K562 (cell line): Measurements from ENCODE around the gene TDRD3. TPM values are rescaled to one million over a fixed set of nuclear protein-coding genes. Genes with fewer than 3 reads are reported as not detected.
A peak's percentile ranks its signal among the peaks of the same experiment; 100 is the strongest.

Source experiments
- MNT ChIP-seq, 2 experiments: fragments of 450-650 bp; conservative IDR thresholded peaks; 2 replicates each; pipeline ENCODE4 v1.6.1; 2017; ENCODE audit warnings: mild to moderate bottlenecking in 2 of 2, moderate library complexity in 2 of 2
- POLR3A ChIP-seq: IDR thresholded peaks from 2 replicates; pipeline ENCODE4 v1.6.1; 2011; ENCODE audit warnings: borderline replicate concordance, mild to moderate bottlenecking, moderate library complexity; ENCODE audit not compliant: insufficient read length, insufficient read depth; ENCODE audit errors: extremely low read depth
- RB1 ChIP-seq: fragments of 450-650 bp; IDR thresholded peaks from 2 replicates; pipeline ENCODE4 v1.6.1; 2017; ENCODE audit warnings: low read depth, mild to moderate bottlenecking
- TAF7 ChIP-seq: fragments of 450-650 bp; IDR thresholded peaks from 2 replicates; pipeline ENCODE4 v1.6.1; 2016; ENCODE audit warnings: missing genetic modification characterization, missing compliant biosample characterization
- ZBTB11 ChIP-seq, 3 experiments: fragments of 200-800 bp in 1 of 3; fragments of 250-450 bp in 1 of 3; fragments of 450-650 bp in 1 of 3; sonication (Bioruptor Pico) in 1 of 3; sonication (Bioruptor generic) in 1 of 3; formaldehyde crosslinking in 1 of 3; IDR thresholded peaks; 2 replicates each; pipeline versions ENCODE4 v1.6.1 to v1.8.0; 2016 to 2022; ENCODE audit warnings: mild to moderate bottlenecking in 2 of 3, missing genetic modification characterization in 2 of 3, missing compliant biosample characterization in 1 of 3, moderate library complexity in 1 of 3
- ZHX1 ChIP-seq: fragments of 150-350 bp; conservative IDR thresholded peaks from 2 replicates; pipeline ENCODE4 v1.6.1; 2014; ENCODE audit warnings: low read length
- ZNF740 ChIP-seq, 3 experiments: fragments of 200-800 bp in 1 of 3; sonication (Bioruptor generic) in 1 of 3; sonication (generic) in 1 of 3; formaldehyde crosslinking in 1 of 3; IDR thresholded peaks; 2 replicates each; pipeline versions ENCODE4 v1.6.1 to v1.8.0; 2016 to 2022; ENCODE audit warnings: mild to moderate bottlenecking in 2 of 3, missing compliant biosample characterization in 2 of 3, missing genetic modification characterization in 2 of 3, missing genetic modification reagents in 1 of 3
- polyA plus RNA-seq, 8 experiments: library from polyadenylated mRNA; depleted of rRNA in 4 of 8; stranded (reverse) in 5 of 8; unstranded in 3 of 8; fragments of >200 nt; fragmentation: Nextera tagmentation in 2 of 8; fragmentation: Illumina TruSeq in 1 of 8; extraction: Ambion mirVana in 2 of 8; extraction: Trizol in 1 of 8; gene quantifications; 2 replicates each; pipeline versions ENCODE4 v1.2.1 to v1.2.3, GENCODE V29; 2011 to 2014; ENCODE audit warnings: inconsistent platforms in 1 of 8, missing spikeins in 1 of 8
- total RNA-seq, 7 experiments: library from RNA; depleted of rRNA in 6 of 7; stranded (reverse); fragments of >200 nt in 6 of 7; fragmentation: Illumina TruSeq in 2 of 7; extraction: Trizol in 2 of 7; gene quantifications; 2 replicates each; pipeline versions ENCODE4 v1.2.1 to v1.2.3, GENCODE V29; 2011 to 2021; ENCODE audit warnings: low replicate concordance in 1 of 7

The TDRD3 gene
- total and polyA plus RNA-seq, 9 of the 15 experiments (the other 6 are each of a cell fraction or from before 2014, with no cell fraction given): 3.6 to 16.4 (median 9.5) TPM

- TF ChIP-seq ZBTB11 (CRISPR knock-in tag; IDR thresholded peaks at IDR 0.05) (peak in 2 of 3 experiments; percentile 70 to 92; a peak in 4 of 6 replicates), ZNF740 (CRISPR knock-in tag; IDR thresholded peaks at IDR 0.05) (no peak), ZNF740 (tag; IDR thresholded peaks at IDR 0.05) (peak in 1 of 2 experiments; percentile 61; a peak in 1 of 4 replicates), ZHX1 (no peak), RB1 (peak; percentile 14; the same call in 1 of the 2 replicates), TAF7 (tag) (peak; percentile 23; the same call in 1 of the 2 replicates), MNT (conservative IDR thresholded peaks at IDR 0.05) (peak; percentile 55 to 72), POLR3A (no peak)
- TF ChIP-seq, all 486 proteins: peak for 60
Measured at GRCh38 chr13:60396783-60397703, at the start of gene TDRD3 (continued).
